Stimulated activated CD8-positive, alpha-beta memory T cell treated with anti-CD3 and anti-CD28 coated beads, Interleukin-7, amount 100 ng/mL, for 4 hours (primary cell): ENCODE measurements around the gene CSF3R.

Source experiments
- DNase-seq, 2 donors: peaks; one replicate each; pipeline ENCODE4 v3.0.0-alpha.2; 2020; ENCODE audit warnings: low read depth in 2 of 2

The CSF3R gene

DNA sequence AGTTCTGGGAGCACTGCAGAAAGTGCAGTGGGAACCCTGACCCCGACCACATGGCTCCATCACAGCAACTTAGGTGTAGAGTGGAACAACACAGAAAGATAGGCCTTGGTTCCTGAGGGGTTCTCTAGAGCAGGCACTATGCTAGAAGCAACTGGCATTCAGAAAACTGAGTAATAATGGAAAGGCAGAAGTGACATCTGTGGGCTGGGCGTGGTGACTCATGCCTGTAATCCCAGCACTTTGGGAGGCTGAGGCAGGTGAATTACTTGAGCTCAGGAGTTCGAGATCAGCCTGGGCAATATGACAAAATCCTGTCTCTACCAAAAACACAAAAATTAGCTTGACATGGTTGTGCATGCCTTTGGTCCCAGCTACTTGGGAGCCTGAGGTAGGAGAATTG lies 23.8 kb downstream of the CSF3R start:
- no peak for DNase-seq

DNA sequence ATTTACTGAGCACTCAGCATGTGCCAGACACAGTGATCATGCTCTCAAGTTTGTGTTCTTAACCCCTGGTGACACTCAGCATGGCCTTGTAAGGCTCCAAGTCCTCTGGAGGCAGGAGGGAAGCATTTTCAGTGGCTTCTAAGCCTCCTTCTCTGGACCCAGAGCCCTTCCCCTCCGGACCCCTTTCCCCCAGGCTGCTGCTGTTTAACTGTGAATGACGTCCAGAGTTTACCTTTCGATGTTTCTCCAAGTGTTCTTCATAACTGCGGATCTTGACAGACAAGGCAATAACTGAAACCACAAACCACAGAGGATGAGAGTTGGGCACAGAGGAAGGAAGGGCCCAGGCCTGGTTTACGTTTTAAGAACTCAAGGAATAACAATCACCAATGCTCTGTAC lies 25.0 kb downstream of the CSF3R start:
- DNase-seq, result no peak

DNA sequence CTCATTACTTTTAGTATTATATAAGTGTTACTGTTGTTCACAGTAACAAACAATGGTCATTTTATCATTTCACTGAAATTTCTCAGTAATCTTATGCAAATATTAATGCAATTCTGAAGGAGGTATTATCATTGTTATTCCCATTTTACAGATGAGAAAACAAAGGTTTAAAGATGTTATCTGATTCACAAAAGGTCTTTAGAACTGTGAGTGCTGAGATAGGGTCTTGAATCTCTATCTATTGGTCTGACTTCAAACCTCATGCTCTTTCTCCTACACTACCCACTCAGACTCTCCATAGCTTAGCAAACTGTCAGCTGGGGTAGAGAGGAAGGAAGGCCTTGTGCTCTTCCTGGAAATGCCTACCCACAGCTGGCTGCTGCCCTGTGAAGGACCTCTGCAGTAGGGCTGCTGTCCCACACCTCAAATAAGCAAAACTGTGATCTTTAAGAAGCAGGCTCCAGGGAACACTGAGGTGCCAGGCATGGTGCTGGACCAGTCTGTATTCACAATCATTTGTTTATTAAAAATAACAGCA lies 26.3 kb downstream of the CSF3R start:
- no peak for DNase-seq

DNA sequence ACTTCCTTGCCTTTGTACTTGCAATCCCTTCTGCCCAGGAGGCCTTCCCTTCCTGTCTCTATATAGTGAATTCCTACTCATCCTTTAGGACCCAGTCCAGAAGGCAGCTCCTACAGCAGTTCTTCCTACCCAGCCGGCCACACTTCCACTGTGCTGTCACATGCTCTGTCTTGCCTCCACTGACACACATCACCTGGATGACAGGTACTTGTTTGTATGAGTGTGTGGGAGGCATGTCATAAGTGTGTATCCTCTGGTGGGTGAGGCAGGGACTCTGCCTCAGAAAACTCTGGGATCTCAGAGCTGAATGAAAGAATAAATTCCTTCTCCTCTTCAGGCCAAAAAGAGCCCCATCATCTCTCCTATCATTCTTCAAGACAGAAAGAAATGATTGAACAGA lies 27.3 kb downstream of the CSF3R start:
- no peak for DNase-seq

DNA sequence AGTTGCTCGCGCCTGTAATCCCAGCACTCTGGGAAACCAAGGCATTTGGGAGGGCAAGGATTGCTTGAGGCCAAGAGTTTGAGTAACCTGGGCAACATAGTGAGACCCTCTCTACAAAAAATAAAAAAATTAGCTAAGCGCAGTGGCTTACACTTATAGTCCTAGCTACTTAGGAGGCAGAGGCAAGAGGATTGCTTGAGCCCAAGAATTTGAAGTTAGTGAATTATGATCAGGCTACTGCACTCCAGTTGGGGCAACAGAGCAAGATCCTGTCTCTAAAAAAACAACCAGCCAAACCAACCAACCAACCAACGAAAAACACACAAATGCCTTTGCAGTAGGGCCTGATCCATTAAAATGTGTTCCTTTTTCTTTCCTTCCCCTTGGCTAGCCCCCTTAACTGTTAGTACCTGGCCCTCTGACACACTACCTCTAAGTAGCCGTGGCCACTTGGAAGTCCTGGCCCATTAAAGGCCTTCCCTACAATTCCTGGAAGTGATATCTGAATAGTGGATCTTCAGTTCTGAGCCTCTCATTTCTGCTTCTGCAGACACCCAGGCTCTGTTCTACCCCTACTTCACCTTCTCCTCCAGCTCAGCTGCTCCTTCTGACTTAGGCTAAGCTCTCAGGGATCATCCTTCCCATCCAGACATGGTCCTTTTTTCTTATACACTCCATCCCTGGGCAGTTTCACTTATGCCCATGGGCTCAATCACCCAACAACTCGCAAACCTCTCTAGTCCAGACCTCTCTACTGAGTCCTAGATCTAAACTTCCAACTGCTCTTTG lies 28.9 kb downstream of the CSF3R start:
- DNase-seq, result no peak

DNA sequence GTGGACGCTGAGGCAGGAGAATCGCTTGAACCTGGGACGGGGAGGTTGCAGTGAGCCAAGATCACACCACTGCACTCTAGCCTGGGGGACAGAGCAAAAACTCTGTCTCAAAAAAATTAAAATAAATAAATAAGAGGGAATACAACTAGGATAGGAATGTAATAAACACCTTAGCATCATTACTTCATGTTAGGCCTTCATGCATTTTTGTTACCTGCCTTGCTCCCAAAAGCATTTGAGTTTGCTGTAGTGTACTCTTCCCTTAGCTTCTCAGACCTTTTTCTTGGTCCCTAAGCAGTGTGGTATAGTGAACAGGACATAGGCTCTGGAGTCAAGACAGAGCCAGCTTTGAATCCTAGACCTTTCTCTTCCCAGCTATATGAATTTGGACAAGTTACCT lies 29.7 kb downstream of the CSF3R start:
- DNase-seq, result no peak

DNA sequence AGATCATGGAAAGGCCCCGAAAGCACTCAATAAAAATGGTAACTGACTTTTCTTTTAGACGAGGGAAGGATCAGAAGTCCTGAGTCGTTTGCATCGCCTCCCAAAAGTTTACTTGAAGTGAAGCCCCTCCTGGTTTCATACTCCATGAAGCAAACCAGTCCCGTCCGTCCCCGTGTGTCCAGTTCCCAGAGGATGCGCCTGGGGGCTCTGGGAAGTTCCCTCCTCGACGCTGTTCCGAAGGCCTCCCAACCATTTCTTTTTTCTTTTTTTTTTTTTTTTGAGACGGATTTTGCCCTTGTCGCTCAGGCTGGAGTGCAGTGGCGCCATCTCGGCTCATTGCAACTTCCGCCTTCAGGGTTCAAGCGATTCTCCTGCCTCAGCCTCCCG lies 31.8 kb downstream of the CSF3R start:
- DNase-seq, result no peak

DNA sequence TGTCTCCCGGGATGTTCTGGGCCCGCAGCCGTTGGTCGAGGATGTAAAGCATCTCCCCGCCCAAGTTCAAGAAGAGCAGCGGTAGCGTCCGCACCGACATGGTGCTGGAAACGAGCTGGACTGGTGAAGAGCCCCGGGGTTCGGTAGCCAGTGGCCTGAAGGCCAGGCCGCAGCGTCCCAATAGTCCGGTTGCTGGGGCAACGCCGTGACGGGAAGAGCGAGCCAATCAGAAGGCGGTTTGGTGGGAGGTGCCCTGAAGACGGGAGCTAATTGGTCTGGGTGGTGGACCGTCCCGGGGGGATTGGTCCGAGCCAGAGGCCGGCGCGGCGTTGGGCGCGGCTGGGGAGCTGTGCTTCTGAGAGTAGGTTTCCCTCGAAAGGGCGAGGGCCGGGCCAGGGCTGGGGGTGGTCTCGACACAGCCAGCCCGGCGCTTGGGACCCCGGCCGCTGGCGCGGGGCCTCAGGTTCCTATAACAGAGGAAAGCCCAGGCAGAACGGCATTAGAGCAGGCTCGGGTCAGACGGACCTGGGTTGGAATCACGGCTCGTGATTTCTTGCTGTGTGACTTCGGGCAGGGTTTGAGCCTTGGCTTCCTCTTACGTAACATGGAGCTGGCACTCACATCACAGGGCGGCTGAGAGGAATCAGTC lies 32.3 kb downstream of the CSF3R start, which contains the start of gene OSCP1:
Gene OSCP1 (minus strand): TSS at position 182 of the 649 bp plus-strand sequence. CDS start 82 bp downstream, at position 100.
- DNase-seq, result peak; percentile 73 to 80

DNA sequence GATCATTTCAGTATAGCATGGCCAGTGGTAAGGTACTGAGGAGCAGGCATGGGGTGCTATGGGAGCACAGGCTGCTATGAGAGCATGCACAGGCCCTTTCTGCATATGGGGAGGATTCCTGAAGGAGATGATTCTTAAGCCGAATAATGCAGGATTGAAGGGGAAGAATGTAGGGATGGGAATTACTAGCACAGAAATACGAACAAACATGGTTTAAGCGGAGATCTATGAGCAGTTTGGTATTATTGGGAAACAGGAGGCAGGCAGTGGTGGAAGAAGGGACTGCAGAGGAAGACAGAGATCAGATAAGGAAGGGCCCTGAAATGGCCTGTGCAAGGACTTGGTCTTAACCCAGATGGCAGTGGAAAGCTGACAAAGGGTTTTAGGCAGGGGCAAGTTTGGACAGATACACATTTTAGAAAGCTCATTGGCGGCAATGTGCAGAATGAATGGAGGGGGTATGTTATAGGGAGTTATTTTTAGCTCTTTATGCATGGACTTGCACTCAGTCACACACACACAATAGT lies 34.1 kb downstream of the CSF3R start:
- DNase-seq, result no peak

DNA sequence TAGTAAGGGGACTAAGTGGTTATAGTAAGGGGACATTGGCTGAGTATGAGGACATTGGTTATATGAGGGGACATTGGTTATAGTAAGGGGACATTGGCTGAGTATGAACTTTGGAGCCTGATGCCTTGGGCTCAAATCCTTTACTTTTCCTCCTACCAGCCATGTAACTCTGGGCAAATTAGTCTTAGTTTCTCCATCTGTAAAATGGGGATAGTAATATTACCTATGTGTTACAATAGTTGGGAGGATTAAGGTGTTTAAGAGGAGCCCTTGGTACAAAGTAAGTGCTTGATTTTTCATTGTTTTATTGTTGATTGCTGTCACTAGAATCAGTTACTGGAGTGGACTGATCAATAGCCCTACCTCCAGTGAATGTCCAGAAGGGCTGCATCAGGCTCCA lies 35.3 kb downstream of the CSF3R start:
- no peak for DNase-seq

DNA sequence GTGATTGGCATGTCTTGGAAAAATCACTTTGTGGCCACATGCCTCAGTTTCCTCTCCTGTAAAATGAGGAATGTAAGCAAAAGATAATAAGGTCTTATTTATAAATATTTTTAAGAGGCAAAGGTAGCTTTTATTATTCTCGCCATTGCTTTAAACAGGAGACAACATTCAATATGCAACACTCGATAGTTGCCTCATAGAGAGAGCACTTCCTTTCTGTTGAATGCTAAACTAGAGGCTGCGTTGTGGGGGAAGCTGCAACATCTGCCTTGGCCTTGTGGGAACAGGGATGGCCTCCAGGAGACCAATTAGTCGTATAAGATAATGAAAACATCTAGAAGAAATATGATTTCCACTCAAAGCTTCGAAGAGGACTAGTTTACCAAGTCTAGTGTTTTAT lies 36.0 kb downstream of the CSF3R start:
- no peak for DNase-seq

DNA sequence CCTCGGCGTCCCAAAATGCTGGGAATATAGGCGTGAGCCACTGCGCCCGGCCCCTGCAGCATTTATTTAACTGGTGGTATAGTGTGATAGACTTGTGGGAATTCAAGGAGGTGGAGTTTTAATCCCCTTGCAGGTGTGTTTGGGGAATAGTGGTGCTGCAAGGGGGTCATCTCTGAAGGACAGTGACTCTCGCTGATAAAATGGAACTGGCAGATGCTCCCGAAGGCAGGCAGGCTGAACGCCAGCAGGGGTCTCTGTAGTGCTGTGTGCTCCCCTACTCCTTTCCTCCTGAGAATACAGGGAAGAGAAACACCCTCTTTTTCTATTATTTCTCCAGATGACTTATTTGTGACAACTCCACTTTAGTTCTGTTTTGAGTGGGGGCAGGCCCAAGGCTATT lies 36.4 kb downstream of the CSF3R start:
- no peak for DNase-seq

DNA sequence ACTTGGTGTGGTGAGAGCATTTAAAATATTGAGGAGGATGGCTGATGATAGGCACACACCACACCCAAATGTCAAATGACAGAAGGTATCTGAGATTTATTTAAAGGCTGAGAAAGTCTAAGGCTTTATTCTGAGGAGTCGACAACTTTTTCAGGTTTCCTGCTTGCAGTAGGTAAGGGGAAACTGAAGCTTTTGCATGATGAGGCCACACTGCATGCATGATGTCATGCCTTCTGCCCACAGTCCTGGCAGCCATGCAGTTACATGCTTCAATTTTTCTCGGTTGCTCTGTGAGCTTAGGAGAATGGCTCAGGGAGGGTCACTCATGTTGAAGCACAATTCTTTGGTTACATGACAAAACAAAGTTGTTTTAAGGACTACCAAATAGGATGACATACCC lies 39.4 kb downstream of the CSF3R start:
- DNase-seq, result no peak

DNA sequence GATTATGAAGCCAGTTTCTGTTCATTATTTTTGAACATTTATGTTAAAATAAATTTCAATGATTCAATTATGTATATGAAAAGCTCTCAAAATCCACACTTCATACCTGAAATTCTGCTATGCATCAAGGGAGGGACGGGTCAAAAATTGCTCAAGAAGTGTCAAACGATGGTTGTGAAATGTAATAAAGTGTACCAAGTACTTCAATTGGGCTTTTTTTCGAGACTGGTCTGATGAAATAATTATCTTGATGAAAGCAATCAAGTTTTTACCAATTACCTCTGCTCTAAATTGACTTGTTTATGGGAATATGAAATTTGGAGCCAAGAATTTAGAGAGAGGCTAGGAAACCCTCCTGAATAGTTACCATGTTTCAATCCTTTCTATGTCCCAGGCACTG lies 40.4 kb downstream of the CSF3R start:
- no peak for DNase-seq

DNA sequence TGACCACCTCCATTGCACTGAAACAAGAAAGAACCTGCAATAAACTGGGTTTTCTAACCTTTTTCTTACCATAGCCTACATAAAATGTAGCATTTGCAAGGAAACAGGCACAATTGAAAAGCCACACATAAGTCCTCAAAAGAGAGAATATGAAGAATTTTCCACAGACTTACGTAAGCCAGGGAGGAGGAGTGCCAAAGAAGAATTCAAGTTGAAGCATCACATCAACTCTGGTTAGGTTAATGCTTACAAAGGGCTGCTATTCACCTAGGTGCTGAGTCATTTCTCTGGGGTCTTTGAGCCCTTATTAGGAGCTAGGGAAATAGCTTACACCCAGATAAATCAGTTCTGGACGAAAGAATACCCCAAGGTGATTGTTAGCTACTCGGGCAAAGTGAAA lies 42.1 kb downstream of the CSF3R start:
- DNase-seq, result no peak

DNA sequence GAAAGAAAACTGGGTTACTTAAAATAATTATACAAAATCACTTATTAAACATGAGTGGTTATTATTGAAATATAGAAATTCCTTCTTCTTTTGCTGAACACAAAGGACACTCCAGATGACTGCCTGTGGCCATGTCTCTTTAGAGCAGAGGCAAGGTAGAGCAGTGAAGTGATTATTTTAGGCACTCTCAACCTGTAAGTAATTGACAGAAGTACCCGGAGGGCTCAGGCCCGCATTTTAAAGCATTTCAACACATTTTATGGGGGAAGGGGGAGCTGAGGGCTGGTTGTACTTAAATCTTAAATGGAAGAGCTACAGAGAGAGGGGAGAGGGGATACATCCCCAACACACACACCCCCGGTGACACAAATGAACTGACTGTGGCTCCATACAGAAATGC lies 42.7 kb downstream of the CSF3R start:
- no peak for DNase-seq

DNA sequence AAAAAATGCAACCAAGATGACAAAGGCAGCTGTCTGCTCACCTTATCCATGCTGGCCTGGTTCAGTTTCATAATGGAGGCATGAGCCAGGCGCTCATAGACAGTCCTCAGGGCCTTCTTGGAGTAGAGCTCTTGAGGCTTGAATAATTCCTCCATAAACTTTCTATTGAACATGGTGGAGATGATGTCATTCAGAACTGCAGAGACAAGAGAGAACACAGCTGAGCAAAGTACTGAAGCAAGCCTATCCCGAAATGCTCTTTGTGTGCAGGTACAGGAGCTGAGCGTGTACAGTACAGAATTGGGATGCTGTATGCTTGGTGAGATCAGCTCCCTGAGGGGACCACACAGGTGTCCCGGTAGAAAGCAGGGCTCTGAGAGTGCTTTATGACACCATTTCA lies 44.0 kb downstream of the CSF3R start:
- DNase-seq, result no peak

DNA sequence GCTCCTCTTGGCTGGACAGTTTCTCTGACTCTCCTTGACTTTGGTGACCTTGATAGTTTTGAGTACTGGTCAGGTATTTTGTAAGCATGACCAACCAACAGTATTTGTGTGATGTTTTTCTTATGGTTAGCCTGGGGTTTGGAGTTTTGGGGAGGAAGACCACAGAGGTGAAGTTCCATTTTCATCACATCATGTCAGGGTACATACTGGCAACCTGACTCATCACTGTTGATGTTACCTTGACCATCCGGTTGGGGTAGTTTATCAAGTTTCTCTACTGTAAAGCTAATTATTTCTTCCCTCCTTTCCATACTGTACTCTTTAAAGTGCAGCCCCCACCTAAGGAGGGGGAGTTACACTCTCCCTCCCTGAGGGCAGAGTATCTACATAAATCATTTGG lies 45.9 kb downstream of the CSF3R start:
- no peak for DNase-seq

DNA sequence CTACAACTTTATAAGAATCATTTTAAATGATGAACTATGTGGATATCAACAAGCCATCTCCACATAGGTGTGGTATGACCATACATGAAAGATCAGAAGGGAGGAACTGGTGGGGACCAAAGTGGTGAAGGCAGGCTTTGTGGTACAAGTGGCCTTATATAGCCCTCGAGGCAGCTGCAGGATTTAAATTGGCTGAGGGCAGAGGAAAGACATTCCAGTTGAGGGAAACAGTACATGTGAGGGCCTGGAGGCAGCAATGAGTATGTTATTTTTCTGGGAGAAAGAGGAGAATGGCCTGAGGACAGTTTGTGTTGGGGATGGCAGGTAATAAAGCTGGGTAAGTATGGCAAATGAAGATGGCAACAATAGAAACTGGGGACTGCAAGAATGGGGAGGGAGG lies 49.6 kb downstream of the CSF3R start:
- no peak for DNase-seq

DNA sequence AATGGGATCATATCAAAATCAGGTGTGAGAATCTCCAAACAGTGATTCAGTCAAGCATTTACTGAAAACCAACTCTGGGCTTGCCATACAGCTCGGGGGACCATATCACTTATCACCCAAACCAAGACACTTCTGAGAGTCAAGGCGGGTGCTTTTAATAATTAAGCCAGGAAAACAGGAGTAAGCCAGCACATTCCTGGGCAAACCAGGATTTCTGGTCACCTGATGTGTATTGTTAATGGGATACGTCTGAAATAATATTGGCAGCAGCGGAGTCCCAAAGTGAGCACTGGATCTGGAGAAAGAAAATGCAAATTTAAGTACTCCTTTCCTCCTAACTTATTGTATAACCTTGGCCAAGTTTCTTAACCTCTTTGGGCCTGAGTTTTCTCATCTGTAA lies 50.1 kb downstream of the CSF3R start:
- no peak for DNase-seq

DNA sequence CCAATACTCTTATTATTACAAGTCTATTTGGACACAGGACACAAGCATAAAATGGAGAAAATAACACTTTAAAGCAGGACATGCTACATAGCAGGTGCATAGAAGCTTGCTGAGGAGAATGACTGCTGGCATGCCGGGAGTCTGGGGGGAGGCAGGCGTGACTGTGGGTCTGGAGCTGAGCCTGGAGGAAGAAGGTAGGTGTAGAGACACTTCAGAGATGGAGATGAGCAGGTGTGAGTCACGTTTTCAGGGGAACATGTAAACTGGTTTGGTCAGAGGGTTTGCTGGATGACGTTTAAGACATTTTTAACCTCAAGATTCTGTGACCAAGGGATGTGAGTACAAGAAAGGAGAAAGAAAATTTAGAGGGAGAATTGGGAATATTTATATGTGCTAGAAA lies 56.9 kb downstream of the CSF3R start:
- no peak for DNase-seq

DNA sequence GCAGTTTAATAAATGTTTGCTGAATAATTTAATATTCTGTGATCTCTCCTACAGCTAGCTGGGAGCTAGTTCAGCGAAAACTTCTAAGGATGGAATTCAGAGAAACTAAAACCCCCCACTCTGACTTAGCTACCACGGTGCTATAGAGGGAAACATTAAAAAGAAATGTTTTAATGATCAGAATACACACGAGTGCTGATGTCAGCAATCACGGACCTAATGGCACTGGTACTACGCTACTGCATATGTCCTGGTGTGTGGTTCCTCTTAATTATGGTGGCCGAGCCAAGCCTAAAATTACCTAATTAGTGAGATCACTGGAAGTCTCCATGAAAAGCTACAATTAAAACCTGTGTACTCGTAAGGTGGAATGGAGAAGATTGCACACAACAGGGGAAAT lies 61.1 kb downstream of the CSF3R start:
- no peak for DNase-seq

DNA sequence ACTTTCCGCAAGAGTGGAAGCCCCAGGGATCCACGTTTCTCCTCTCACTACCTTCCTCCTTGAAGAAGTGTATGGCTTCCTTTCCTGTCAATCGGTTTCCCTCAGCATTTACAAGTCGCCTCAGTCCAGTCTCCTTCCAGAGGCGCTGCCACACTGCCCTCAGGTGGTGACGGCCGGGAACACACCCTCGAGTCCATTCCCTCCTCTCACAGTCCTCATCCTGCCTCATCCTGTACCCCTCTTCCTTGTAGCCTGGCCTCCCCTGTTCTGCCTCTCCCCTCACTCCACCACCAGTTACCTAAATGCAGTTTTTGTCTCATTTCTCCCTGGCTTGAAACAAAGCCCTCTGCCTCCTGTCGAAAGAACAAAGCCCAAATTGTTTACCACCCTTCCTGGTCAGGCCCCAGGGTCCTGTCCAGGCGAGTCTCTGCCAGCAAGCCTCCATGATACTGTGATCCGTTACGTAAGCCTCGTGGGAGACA lies 61.8 kb downstream of the CSF3R start:
- peak; percentile 75 to 85 for DNase-seq
